Measurements from ENCODE around the gene FILIP1L.

Gene FILIP1L

DNA sequence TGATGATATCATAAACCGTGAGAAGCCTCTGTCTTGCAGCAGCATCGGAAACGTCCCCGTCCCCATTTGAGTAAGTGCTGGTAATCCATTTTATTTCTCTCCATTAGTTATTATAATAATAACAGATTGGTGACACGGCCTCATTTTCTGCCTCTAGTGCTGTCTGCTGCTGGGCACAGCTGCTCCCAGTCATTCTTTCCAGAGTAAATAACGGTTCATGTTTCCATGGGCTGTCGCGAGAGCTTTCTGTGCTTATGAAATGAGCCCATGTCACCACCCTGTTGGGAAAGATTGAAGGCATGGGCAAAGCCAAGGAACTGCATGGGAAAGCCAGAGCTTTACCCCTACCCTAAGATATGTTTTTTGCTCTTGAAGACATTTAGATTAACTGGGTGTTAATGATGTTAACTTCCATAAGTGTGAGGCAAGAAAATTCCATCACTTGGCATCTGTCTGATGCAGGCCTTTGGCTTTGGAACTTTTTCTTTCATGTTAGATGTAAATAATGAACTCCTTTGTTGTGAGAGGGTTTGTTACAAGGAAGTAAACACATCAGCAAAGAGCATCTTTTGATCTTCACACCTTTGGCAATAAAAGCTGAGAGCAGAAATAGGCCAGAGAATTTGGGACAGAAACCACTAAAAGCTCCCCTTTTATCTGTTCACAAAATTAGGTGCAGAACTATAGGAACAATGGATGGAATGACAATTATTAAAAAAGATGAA lies 141.8 kb downstream of the FILIP1L start:
- Histone ChIP-seq H3K4me2 (ENCODE audit: low read depth, low read length, poor library complexity, severe bottlenecking) (no peak overlapping the region), H3K9ac (ENCODE audit: low read length) (no peak overlapping the region), H2AFZ (ENCODE audit: low read depth, low read length, severe bottlenecking) (no peak overlapping the region), H3K27me3 (ENCODE audit: low read length) (no peaks in the 10 kb centered on the region), H3K9me2 (replicated peaks; ENCODE audit: insufficient read depth, low read length) (no peaks in the 10 kb centered on the region), H3K36me3 (ENCODE audit: low read length) (no peaks in the 10 kb centered on the region), H3K4me3 (ENCODE audit: insufficient read depth, low read length, poor library complexity, severe bottlenecking) (no peak overlapping the region), H3K79me2 (ENCODE audit: insufficient read depth, low read length) (peaks cover 7% of the 10 kb centered on the region; the same call in 1 of the 2 replicates), H4K20me1 (ENCODE audit: low read depth, low read length) (no peaks in the 10 kb centered on the region), H3K27ac (ENCODE audit: low read depth, low read length) (no peak overlapping the region), H3K9me3 (ENCODE audit: insufficient read depth, low read length) (no peaks in the 10 kb centered on the region), H3F3A (ENCODE audit: insufficient read depth) (no peaks in the 10 kb centered on the region)
- no peak for TF ChIP-seq EZH2phosphoT487 (conservative IDR thresholded peaks at IDR 0.05; ENCODE audit: low read length)
- TF ChIP-seq, protein P1, sequence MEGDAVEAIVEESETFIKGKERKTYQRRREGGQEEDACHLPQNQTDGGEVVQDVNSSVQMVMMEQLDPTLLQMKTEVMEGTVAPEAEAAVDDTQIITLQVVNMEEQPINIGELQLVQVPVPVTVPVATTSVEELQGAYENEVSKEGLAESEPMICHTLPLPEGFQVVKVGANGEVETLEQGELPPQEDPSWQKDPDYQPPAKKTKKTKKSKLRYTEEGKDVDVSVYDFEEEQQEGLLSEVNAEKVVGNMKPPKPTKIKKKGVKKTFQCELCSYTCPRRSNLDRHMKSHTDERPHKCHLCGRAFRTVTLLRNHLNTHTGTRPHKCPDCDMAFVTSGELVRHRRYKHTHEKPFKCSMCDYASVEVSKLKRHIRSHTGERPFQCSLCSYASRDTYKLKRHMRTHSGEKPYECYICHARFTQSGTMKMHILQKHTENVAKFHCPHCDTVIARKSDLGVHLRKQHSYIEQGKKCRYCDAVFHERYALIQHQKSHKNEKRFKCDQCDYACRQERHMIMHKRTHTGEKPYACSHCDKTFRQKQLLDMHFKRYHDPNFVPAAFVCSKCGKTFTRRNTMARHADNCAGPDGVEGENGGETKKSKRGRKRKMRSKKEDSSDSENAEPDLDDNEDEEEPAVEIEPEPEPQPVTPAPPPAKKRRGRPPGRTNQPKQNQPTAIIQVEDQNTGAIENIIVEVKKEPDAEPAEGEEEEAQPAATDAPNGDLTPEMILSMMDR (IDR thresholded peaks at IDR 0.05; ENCODE audit: insufficient read depth, low read length, poor library complexity, severe bottlenecking): no peak

DNA sequence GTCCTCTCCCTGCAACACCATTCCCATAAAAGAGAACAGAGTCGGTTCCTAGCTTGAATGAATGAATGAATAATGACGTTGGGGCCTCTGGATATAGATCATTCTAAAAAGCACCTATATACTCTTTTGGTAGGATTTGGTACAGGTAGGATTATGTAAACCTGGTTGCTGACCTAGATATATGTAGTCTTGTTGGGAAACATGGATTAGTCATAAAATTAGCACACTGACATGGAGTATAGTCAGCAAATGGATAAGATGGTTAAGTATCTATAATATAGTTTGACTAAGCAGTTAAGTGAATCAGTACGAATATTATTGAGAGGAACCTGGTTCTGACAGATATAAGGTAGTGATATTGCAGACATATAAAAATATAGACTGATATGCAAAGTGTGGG lies 142.5 kb downstream of the FILIP1L start:
- Histone ChIP-seq H3K27ac (ENCODE audit: low read depth, low read length) (no peak overlapping the region), H3K9me3 (ENCODE audit: insufficient read depth, low read length) (no peaks in the 10 kb centered on the region)
- TF ChIP-seq, protein P1 (IDR thresholded peaks at IDR 0.05; ENCODE audit: insufficient read depth, low read length, poor library complexity, severe bottlenecking): no peak
- TF ChIP-seq EZH2phosphoT487 (conservative IDR thresholded peaks at IDR 0.05; ENCODE audit: low read length): no peak

GRCh38 chr3:99970198-99970597 lies 144.1 kb downstream of the FILIP1L start:
- no peaks in the 10 kb centered on the region for H4K20me1 ChIP-seq (ENCODE audit: low read depth, low read length)
- H2AFZ ChIP-seq (ENCODE audit: low read depth, low read length, severe bottlenecking): no peak overlapping the region
- H3K9ac ChIP-seq (ENCODE audit: low read length): no peak overlapping the region
- H3K9me2 ChIP-seq (replicated peaks; ENCODE audit: insufficient read depth, low read length): no peaks in the 10 kb centered on the region
- H3K27ac ChIP-seq (ENCODE audit: low read depth, low read length): no peak overlapping the region
- TF ChIP-seq, protein P1 (IDR thresholded peaks at IDR 0.05; ENCODE audit: insufficient read depth, low read length, poor library complexity, severe bottlenecking): no peak
- TF ChIP-seq EZH2phosphoT487 (conservative IDR thresholded peaks at IDR 0.05; ENCODE audit: low read length): no peak
- H3K27me3 ChIP-seq (ENCODE audit: low read length): no peaks in the 10 kb centered on the region
- no peak overlapping the region for H3K4me2 ChIP-seq (ENCODE audit: low read depth, low read length, poor library complexity, severe bottlenecking)
- no peaks in the 10 kb centered on the region for H3K36me3 ChIP-seq (ENCODE audit: low read length)
- H3F3A ChIP-seq (ENCODE audit: insufficient read depth): no peaks in the 10 kb centered on the region
- H3K79me2 ChIP-seq (ENCODE audit: insufficient read depth, low read length): no peaks in the 10 kb centered on the region
- H3K4me3 ChIP-seq (ENCODE audit: insufficient read depth, low read length, poor library complexity, severe bottlenecking): no peak overlapping the region
- no peaks in the 10 kb centered on the region for H3K9me3 ChIP-seq (ENCODE audit: insufficient read depth, low read length)

More for the DNA sequence above, 142.5 kb downstream of the FILIP1L start:
- no peaks in the 10 kb centered on the region for H3K27me3 ChIP-seq (ENCODE audit: low read length)
- no peaks in the 10 kb centered on the region for H4K20me1 ChIP-seq (ENCODE audit: low read depth, low read length)
- no peaks in the 10 kb centered on the region for H3F3A ChIP-seq (ENCODE audit: insufficient read depth)
- H2AFZ ChIP-seq (ENCODE audit: low read depth, low read length, severe bottlenecking): no peak overlapping the region
- H3K79me2 ChIP-seq (ENCODE audit: insufficient read depth, low read length): peaks cover 5% of the 10 kb centered on the region; the same call in 1 of the 2 replicates
- no peak overlapping the region for H3K9ac ChIP-seq (ENCODE audit: low read length)
- no peak overlapping the region for H3K4me3 ChIP-seq (ENCODE audit: insufficient read depth, low read length, poor library complexity, severe bottlenecking)
- no peaks in the 10 kb centered on the region for H3K9me2 ChIP-seq (replicated peaks; ENCODE audit: insufficient read depth, low read length)
- no peak overlapping the region for H3K4me2 ChIP-seq (ENCODE audit: low read depth, low read length, poor library complexity, severe bottlenecking)
- no peaks in the 10 kb centered on the region for H3K36me3 ChIP-seq (ENCODE audit: low read length)
